ENCODE data around the gene CLEC11A.

DNA sequence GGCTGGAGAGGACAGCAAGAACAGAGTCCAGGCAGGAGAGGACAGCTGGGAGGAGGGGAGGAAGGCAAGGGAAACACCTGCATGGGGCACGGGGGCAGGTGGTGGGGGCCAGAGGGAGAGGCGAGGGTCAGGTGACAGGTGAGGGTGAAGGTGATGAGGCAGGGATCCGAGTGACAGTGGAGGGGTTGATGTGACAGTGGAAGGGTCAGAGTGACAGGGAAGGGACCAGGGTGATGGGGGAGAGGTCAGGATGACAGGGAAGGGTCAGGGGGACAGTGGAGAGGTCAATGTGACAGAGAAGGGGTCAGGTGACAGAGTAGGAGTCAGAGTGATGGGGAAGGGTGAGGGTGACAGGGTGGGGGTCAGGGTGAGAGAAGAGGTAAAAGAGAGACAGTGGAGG, 44.8 kb upstream of the CLEC11A start:
- TF ChIP-seq CREB1 (CRISPR knock-in tag; IDR thresholded peaks at IDR 0.05), result no peak
- no peak for TF ChIP-seq STAT6 (CRISPR knock-in tag; conservative IDR thresholded peaks at IDR 0.05; ENCODE audit: low read depth)
- TF ChIP-seq ESRRA (CRISPR knock-in tag; IDR thresholded peaks at IDR 0.05; ENCODE audit: borderline replicate concordance), result no peak
- TF ChIP-seq CTCF (IDR thresholded peaks at IDR 0.05), result no peak
- TF ChIP-seq FOXJ3 (CRISPR knock-in tag; IDR thresholded peaks at IDR 0.05; ENCODE audit: borderline replicate concordance), result no peak
- TF ChIP-seq, protein P1, sequence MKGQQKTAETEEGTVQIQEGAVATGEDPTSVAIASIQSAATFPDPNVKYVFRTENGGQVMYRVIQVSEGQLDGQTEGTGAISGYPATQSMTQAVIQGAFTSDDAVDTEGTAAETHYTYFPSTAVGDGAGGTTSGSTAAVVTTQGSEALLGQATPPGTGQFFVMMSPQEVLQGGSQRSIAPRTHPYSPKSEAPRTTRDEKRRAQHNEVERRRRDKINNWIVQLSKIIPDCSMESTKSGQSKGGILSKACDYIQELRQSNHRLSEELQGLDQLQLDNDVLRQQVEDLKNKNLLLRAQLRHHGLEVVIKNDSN (CRISPR knock-in tag; IDR thresholded peaks at IDR 0.05), result no peak
- no peak for TF ChIP-seq ZNF671 (CRISPR knock-in tag; IDR thresholded peaks at IDR 0.05)
- no peak for TF ChIP-seq SMAD4 (CRISPR knock-in tag; IDR thresholded peaks at IDR 0.05)
- no peak for TF ChIP-seq PRRX2 (CRISPR knock-in tag; IDR thresholded peaks at IDR 0.05)
- no peak for TF ChIP-seq ZNF219 (CRISPR knock-in tag; IDR thresholded peaks at IDR 0.05; ENCODE audit: borderline replicate concordance)
- TF ChIP-seq, protein P2, sequence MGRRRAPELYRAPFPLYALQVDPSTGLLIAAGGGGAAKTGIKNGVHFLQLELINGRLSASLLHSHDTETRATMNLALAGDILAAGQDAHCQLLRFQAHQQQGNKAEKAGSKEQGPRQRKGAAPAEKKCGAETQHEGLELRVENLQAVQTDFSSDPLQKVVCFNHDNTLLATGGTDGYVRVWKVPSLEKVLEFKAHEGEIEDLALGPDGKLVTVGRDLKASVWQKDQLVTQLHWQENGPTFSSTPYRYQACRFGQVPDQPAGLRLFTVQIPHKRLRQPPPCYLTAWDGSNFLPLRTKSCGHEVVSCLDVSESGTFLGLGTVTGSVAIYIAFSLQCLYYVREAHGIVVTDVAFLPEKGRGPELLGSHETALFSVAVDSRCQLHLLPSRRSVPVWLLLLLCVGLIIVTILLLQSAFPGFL (CRISPR knock-in tag; IDR thresholded peaks at IDR 0.05; ENCODE audit: borderline replicate concordance), result no peak
